HG03521 (cell line): Measurements from ENCODE around the gene BBS7.

Experiments used
- ATAC-seq: cut with Tn5 transposase; IDR thresholded peaks from one replicate; pipeline ENCODE4 v1.9.1; 2021; ENCODE audit warnings: mild to moderate bottlenecking, moderate library complexity; ENCODE audit not compliant: unreplicated experiment

The BBS7 gene

GRCh38 chr4:121829511-121829910, 40.8 kb downstream of the BBS7 start:
- ATAC-seq = no peak

- ATAC-seq = no peak
These were observed 42.4 kb downstream of the BBS7 start for GRCh38 chr4:121827853-121828252.

- no peak for ATAC-seq
These were observed 45.3 kb downstream of the BBS7 start for GRCh38 chr4:121824950-121825349.

- no peak for ATAC-seq
These were observed 46.1 kb downstream of the BBS7 start for GRCh38 chr4:121824171-121824527.

- ATAC-seq = peak; percentile 95
These were observed 46.6 kb downstream of the BBS7 start, which contains the start of gene CCNA2 for GRCh38 chr4:121823505-121824170. Gene CCNA2 (minus strand): TSS chr4:121823883. CDS start chr4:121823628, 255 bp downstream.

- ATAC-seq = peak; percentile 32
These were observed 47.3 kb downstream of the BBS7 start for GRCh38 chr4:121822796-121823504.

GRCh38 chr4:121822047-121822446, 48.2 kb downstream of the BBS7 start:
- ATAC-seq = no peak

GRCh38 chr4:121819216-121819965, 50.9 kb downstream of the BBS7 start:
- no peak for ATAC-seq

- ATAC-seq = no peak
These were observed 52.1 kb downstream of the BBS7 start for GRCh38 chr4:121818215-121818614.

- ATAC-seq = no peak
These were observed 52.6 kb downstream of the BBS7 start for GRCh38 chr4:121817701-121818100.

- ATAC-seq = no peak
These were observed 53.3 kb downstream of the BBS7 start for GRCh38 chr4:121817006-121817405.

- no peak for ATAC-seq
These were observed 55.5 kb downstream of the BBS7 start for GRCh38 chr4:121814756-121815155.

GRCh38 chr4:121811122-121811521, 59.2 kb downstream of the BBS7 start:
- ATAC-seq = no peak

- no peak for ATAC-seq
These were observed 63.9 kb downstream of the BBS7 start for GRCh38 chr4:121806411-121806810.

- ATAC-seq = no peak
These were observed 68.6 kb downstream of the BBS7 start for GRCh38 chr4:121801715-121802075.

- ATAC-seq = peak; percentile 78
These were observed 69.1 kb downstream of the BBS7 start, which contains the start of gene EXOSC9 for GRCh38 chr4:121800961-121801714. Gene EXOSC9 (plus strand): TSS chr4:121801323. CDS start chr4:121801425, 102 bp downstream.

GRCh38 chr4:121800638-121800960, 69.7 kb downstream of the BBS7 start:
- ATAC-seq = peak; percentile 22

GRCh38 chr4:121799867-121800501, 70.3 kb downstream of the BBS7 start:
- no peak for ATAC-seq

- ATAC-seq = no peak
These were observed 71.0 kb downstream of the BBS7 start for GRCh38 chr4:121799208-121799823.

- no peak for ATAC-seq
These were observed 74.0 kb downstream of the BBS7 start for GRCh38 chr4:121796283-121796682.
